Measurements from ENCODE around the gene RNASE1.
"Not testable (repeated sequence)": the region's sequence is repeated elsewhere in the genome, so short reads cannot be mapped to it uniquely, and the experiment has no call there.

RNASE1 gene

DNA sequence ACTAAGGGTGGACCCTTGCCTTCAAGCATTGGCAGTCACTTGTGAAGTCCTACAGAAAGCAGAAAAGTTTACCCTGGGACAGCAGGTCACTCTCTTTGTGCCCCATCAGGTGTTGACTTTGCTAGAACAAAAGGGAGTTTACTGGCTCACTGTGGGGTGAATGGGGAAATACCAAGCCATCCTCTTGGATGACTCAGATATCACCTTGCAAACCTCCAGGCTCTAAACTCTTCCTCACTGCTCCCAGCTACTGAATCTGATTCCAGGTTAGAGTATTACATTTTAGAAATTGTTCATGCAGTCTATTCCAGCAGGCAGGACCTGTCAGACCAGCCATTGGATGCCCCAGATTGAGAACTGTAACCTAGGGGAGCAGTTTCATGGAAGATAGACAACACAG lies 41.7 kb downstream of the RNASE1 start:
- TF ChIP-seq, protein P1, sequence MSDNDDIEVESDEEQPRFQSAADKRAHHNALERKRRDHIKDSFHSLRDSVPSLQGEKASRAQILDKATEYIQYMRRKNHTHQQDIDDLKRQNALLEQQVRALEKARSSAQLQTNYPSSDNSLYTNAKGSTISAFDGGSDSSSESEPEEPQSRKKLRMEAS (IDR thresholded peaks at IDR 0.05; ENCODE audit: low read depth, low read length): no peak
- no peak for TF ChIP-seq MYC (IDR thresholded peaks at IDR 0.05; ENCODE audit: low read depth, low read length)
- TF ChIP-seq POLR2A (IDR thresholded peaks at IDR 0.05; ENCODE audit: extremely low read depth, insufficient read length): no peak
- TF ChIP-seq, protein P2, sequence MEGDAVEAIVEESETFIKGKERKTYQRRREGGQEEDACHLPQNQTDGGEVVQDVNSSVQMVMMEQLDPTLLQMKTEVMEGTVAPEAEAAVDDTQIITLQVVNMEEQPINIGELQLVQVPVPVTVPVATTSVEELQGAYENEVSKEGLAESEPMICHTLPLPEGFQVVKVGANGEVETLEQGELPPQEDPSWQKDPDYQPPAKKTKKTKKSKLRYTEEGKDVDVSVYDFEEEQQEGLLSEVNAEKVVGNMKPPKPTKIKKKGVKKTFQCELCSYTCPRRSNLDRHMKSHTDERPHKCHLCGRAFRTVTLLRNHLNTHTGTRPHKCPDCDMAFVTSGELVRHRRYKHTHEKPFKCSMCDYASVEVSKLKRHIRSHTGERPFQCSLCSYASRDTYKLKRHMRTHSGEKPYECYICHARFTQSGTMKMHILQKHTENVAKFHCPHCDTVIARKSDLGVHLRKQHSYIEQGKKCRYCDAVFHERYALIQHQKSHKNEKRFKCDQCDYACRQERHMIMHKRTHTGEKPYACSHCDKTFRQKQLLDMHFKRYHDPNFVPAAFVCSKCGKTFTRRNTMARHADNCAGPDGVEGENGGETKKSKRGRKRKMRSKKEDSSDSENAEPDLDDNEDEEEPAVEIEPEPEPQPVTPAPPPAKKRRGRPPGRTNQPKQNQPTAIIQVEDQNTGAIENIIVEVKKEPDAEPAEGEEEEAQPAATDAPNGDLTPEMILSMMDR (IDR thresholded peaks at IDR 0.05; ENCODE audit: low read depth, low read length): no peak
- no peak for DNase-seq (ENCODE audit: low read depth)
- no peak overlapping the region for H3K4me3 ChIP-seq (ENCODE audit: low read depth, low read length)

- DNase-seq (ENCODE audit: low read depth); H3K4me3 ChIP-seq (ENCODE audit: low read depth, low read length): not testable (repeated sequence)
These were observed 43.2 kb downstream of the RNASE1 start for GRCh38 chr14:20759465-20759864.

DNA sequence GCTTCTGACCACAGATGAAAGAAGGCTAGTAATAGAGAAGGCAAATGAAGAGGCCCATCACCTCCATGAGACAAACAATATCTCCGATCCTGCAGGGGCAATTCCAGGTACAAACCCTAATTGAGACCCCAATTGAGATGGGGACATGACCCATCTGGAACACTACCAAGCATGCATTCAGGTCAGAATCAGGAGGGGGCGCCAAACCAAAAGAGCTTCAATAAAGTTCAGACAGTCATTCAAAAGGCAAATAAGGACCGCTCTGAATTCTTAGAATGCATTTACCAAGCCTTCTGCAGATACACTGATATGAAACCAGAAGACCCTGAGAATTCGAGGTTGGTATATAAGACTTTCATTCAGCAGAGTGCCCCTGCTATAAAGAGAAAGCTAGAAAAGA lies 44.7 kb downstream of the RNASE1 start:
- H3K4me3 ChIP-seq (ENCODE audit: low read depth, low read length): no peak overlapping the region
- DNase-seq (ENCODE audit: low read depth): peak; percentile 35
- no peak for TF ChIP-seq MYC (IDR thresholded peaks at IDR 0.05; ENCODE audit: low read depth, low read length)
- TF ChIP-seq, protein P2 (IDR thresholded peaks at IDR 0.05; ENCODE audit: low read depth, low read length): peak; percentile 52

- no peak for DNase-seq (ENCODE audit: low read depth)
- no peak for TF ChIP-seq POLR2A (IDR thresholded peaks at IDR 0.05; ENCODE audit: extremely low read depth, insufficient read length)
- TF ChIP-seq MYC (IDR thresholded peaks at IDR 0.05; ENCODE audit: low read depth, low read length): no peak
- TF ChIP-seq, protein P2 (IDR thresholded peaks at IDR 0.05; ENCODE audit: low read depth, low read length): no peak
- H3K4me3 ChIP-seq (ENCODE audit: low read depth, low read length): no peak overlapping the region
These were observed 47.6 kb downstream of the RNASE1 start for GRCh38 chr14:20755037-20755436.

DNA sequence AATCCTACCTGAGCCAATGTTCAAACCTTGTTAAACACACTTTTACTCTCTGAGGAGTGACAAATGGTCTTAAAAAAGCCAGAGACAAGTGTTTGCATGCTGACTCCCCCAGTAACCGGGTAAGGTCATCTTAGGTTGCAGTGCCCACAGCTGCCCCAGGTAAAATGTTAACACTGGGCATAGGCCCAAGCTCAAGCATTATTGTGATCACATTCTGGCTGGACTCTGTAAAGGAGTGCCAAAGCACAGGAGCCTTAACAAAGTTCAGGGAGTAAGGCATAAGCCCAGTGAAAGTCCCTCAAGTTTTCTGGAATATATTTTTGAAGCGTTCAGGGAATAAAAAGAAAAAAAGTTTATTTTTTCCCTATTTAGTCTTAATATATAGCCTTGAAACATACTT lies 48.3 kb downstream of the RNASE1 start:
- DNase-seq (ENCODE audit: low read depth): no peak
- TF ChIP-seq POLR2A (IDR thresholded peaks at IDR 0.05; ENCODE audit: extremely low read depth, insufficient read length): no peak
- no peak for TF ChIP-seq MYC (IDR thresholded peaks at IDR 0.05; ENCODE audit: low read depth, low read length)
- TF ChIP-seq, protein P2 (IDR thresholded peaks at IDR 0.05; ENCODE audit: low read depth, low read length): no peak
- TF ChIP-seq, protein P1 (IDR thresholded peaks at IDR 0.05; ENCODE audit: low read depth, low read length): no peak
- no peak overlapping the region for H3K4me3 ChIP-seq (ENCODE audit: low read depth, low read length)

DNA sequence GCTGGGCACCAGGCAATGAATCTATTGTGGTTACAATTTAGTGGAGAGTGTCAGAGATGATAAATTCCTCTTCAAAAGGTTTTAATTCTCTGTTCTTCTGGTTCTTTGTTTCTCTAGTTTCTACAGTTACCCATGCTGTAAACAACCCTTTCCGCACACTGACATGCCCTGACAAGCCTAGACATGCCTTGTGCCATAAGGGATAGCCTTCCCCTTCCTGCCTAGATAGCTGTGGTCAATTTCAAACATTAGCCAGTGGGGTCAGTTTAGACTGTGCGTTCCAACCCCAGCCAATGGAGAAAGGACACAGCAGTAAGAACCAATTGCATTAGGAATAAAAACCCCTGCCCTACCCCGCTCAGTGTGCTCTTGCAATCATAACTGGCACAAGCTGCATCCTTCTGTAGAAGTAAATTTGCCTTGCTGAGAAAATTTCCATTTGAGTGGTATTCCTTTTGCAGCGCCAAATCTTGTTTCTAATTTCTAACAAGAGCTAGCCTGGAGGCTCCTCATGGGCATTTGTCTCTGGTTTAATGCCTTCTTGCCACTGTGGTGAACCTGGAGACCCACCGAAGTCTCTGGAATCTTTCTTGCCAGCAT lies 50.6 kb downstream of the RNASE1 start:
- H3K4me3 ChIP-seq (ENCODE audit: low read depth, low read length): no peak overlapping the region
- TF ChIP-seq, protein P2 (IDR thresholded peaks at IDR 0.05; ENCODE audit: low read depth, low read length): no peak
- no peak for DNase-seq (ENCODE audit: low read depth)

Data from NB4 (cell line).